Trophoblast cell (in vitro differentiated cells and primary cell): ENCODE data around the gene IMPDH1.

Source experiments
- DNase-seq, 2 donors: peaks; one replicate each; pipeline ENCODE4 v3.0.0-alpha.2; 2016
- H2AFZ ChIP-seq: 2 replicates; pipeline ENCODE4 v1.6.1; 2013; ENCODE audit warnings: low read length, moderate library complexity, mild to moderate bottlenecking; ENCODE audit not compliant: insufficient read depth, poor library complexity
- H2AK5ac ChIP-seq: 2 replicates; pipeline ENCODE4 v1.6.1; 2013; ENCODE audit warnings: mild to moderate bottlenecking, low read length
- H2BK120ac ChIP-seq: 2 replicates; pipeline ENCODE4 v1.6.1; 2013; ENCODE audit warnings: low read length, mild to moderate bottlenecking, moderate library complexity; ENCODE audit not compliant: insufficient read depth, poor library complexity
- H2BK12ac ChIP-seq: 2 replicates; pipeline ENCODE4 v1.6.1; 2013; ENCODE audit warnings: mild to moderate bottlenecking, low read length, moderate library complexity
- H2BK5ac ChIP-seq: 2 replicates; pipeline ENCODE4 v1.6.1; 2013; ENCODE audit warnings: low read length, low read depth, moderate library complexity, mild to moderate bottlenecking; ENCODE audit not compliant: poor library complexity
- H3K14ac ChIP-seq: 2 replicates; pipeline ENCODE4 v1.6.1; 2013; ENCODE audit warnings: mild to moderate bottlenecking, low read length
- H3K18ac ChIP-seq: 2 replicates; pipeline ENCODE4 v1.6.1; 2013; ENCODE audit warnings: mild to moderate bottlenecking, low read length
- H3K23ac ChIP-seq: 2 replicates; pipeline ENCODE4 v1.6.1; 2013; ENCODE audit warnings: low read length
- H3K27ac ChIP-seq: 2 replicates; pipeline ENCODE4 v1.5.1; 2013; ENCODE audit warnings: low read depth, mild to moderate bottlenecking, inconsistent platforms, low read length, moderate library complexity
- H3K27me3 ChIP-seq: 2 replicates; pipeline ENCODE4 v1.6.1; 2013; ENCODE audit warnings: inconsistent platforms, mild to moderate bottlenecking, low read length, moderate library complexity; ENCODE audit not compliant: insufficient read depth
- H3K36me3 ChIP-seq, 2 experiments: 1 replicate in 1 of 2; 2 replicates in 1 of 2; pipeline ENCODE4 v1.6.1; 2013; ENCODE audit warnings: low read length in 2 of 2, mild to moderate bottlenecking in 2 of 2, moderate library complexity in 1 of 2; ENCODE audit not compliant: insufficient read depth in 2 of 2, control insufficient read depth in 1 of 2
- H3K4ac ChIP-seq: 2 replicates; pipeline ENCODE4 v1.6.1; 2013; ENCODE audit warnings: low read depth, mild to moderate bottlenecking, low read length, moderate library complexity
- H3K4me1 ChIP-seq, 2 experiments: 1 replicate in 1 of 2; 2 replicates in 1 of 2; pipeline ENCODE4 v1.6.1; 2013; ENCODE audit warnings: low read length in 2 of 2, mild to moderate bottlenecking in 2 of 2, moderate library complexity in 1 of 2; ENCODE audit not compliant: insufficient read depth in 2 of 2, control insufficient read depth in 1 of 2
- H3K4me2 ChIP-seq: 2 replicates; pipeline ENCODE4 v1.6.1; 2013; ENCODE audit warnings: inconsistent platforms, mild to moderate bottlenecking, low read length, moderate library complexity
- H3K4me3 ChIP-seq: 2 replicates; pipeline ENCODE4 v1.5.1; 2013; ENCODE audit warnings: mild to moderate bottlenecking, low read depth, low read length, inconsistent platforms
- H3K79me1 ChIP-seq: one replicate; pipeline ENCODE4 v1.6.1; 2013; ENCODE audit warnings: low read length
- H3K79me2 ChIP-seq: 2 replicates; pipeline ENCODE4 v1.6.1; 2013; ENCODE audit warnings: low read length, mild to moderate bottlenecking; ENCODE audit not compliant: control insufficient read depth, insufficient read depth, poor library complexity
- H3K9ac ChIP-seq: 2 replicates; pipeline ENCODE4 v1.6.1; 2013; ENCODE audit warnings: mild to moderate bottlenecking, low read length
- H3K9me3 ChIP-seq: 2 replicates; pipeline ENCODE4 v1.6.1; 2013; ENCODE audit warnings: low read depth, mild to moderate bottlenecking, control low read depth, inconsistent platforms, low read length; ENCODE audit not compliant: insufficient read depth
- H4K12ac ChIP-seq: 2 replicates; pipeline ENCODE4 v1.6.1; 2013; ENCODE audit warnings: low read depth, mild to moderate bottlenecking, low read length, moderate library complexity
- H4K8ac ChIP-seq: 2 replicates; pipeline ENCODE4 v1.6.1; 2013; ENCODE audit warnings: low read depth, mild to moderate bottlenecking, low read length, moderate library complexity
- H4K91ac ChIP-seq: one replicate; pipeline ENCODE4 v1.6.1; 2013; ENCODE audit warnings: low read depth, mild to moderate bottlenecking, low read length, moderate library complexity
- WGBS: extraction: QIAGEN DNeasy Blood & Tissue Kit; methylation state at CpG from one replicate; pipeline ENCODE4 v1.1.7; 2013; ENCODE audit warnings: missing lambda C conversion rate; ENCODE audit not compliant: insufficient read length, insufficient coverage; ENCODE audit errors: extremely low coverage; 5-methylcytosine and 5-hydroxymethylcytosine counted together

Gene IMPDH1

GRCh38 chr7:128415217-128415785, 5.5 kb upstream of the IMPDH1 start:
- Histone ChIP-seq H4K12ac (no peak overlapping the region), H2BK5ac (no peak overlapping the region), H3K36me3 (no peaks in the 10 kb centered on the region), H3K27ac (no peak overlapping the region), H3K4me1 (no peaks in the 10 kb centered on the region), H3K9me3 (no peaks in the 10 kb centered on the region), H3K4ac (no peak overlapping the region), H4K91ac (no peak overlapping the region), H2AK5ac (no peak overlapping the region), H3K27me3 (no peaks in the 10 kb centered on the region), H2AFZ (no peak overlapping the region), H3K18ac (no peak overlapping the region), H3K4me3 (no peak overlapping the region), H3K79me2 (no peaks in the 10 kb centered on the region), H2BK12ac (no peak overlapping the region), H3K14ac (no peak overlapping the region), H3K4me2 (no peak overlapping the region), H4K8ac (no peak overlapping the region), H3K9ac (no peak overlapping the region), H2BK120ac (no peak overlapping the region), H3K23ac (no peak overlapping the region), H3K79me1 (no peaks in the 10 kb centered on the region)
- WGBS, result no CpG with 5 or more reads among the region's 4 CpGs
- DNase-seq, result no peak

GRCh38 chr7:128410451-128410753, 620 bp upstream of the IMPDH1 start:
- Histone ChIP-seq H2BK5ac (no peak overlapping the region), H3K36me3 (no peaks in the 10 kb centered on the region), H3K14ac (no peak overlapping the region), H3K9me3 (no peaks in the 10 kb centered on the region), H3K27me3 (peaks cover 18% of the 10 kb centered on the region), H2BK120ac (no peak overlapping the region), H2BK12ac (no peak overlapping the region), H4K12ac (no peak overlapping the region), H3K4ac (no peak overlapping the region), H3K9ac (no peak overlapping the region), H4K8ac (no peak overlapping the region), H3K79me1 (peaks cover 10% of the 10 kb centered on the region), H2AFZ (peak overlapping the region; percentile 65), H4K91ac (no peak overlapping the region), H3K4me2 (peak overlapping the region; percentile 66), H3K4me1 (peaks cover 2 to 9% of the 10 kb centered on the region in 2 experiments), H3K23ac (no peak overlapping the region), H2AK5ac (no peak overlapping the region), H3K4me3 (peak overlapping the region; percentile 64), H3K27ac (no peak overlapping the region), H3K18ac (no peak overlapping the region), H3K79me2 (peaks cover 3% of the 10 kb centered on the region)
- WGBS, result no CpG with 5 or more reads among the region's 6 CpGs
- DNase-seq, result peak; percentile 83 to 93

GRCh38 chr7:128408709-128409595, 830 bp downstream of the IMPDH1 start:
- WGBS, result no CpG with 5 or more reads among the region's 25 CpGs
- peaks cover 4% of the 10 kb centered on the region for H3K79me2 ChIP-seq
- H2BK12ac ChIP-seq, result no peak overlapping the region
- peaks cover 12% of the 10 kb centered on the region for H3K79me1 ChIP-seq
- H3K4me2 ChIP-seq, result peak overlapping the region; percentile 78
- H3K27me3 ChIP-seq, result peaks cover 25% of the 10 kb centered on the region
- no peak for DNase-seq
- no peak overlapping the region for H4K8ac ChIP-seq
- no peak overlapping the region for H2AFZ ChIP-seq
- no peak overlapping the region for H3K23ac ChIP-seq
- H2AK5ac ChIP-seq, result peak overlapping the region; percentile 38
- H3K27ac ChIP-seq, result no peak overlapping the region
- H3K4me3 ChIP-seq, result peak overlapping the region; percentile 72
- H3K18ac ChIP-seq, result no peak overlapping the region
- H2BK120ac ChIP-seq, result no peak overlapping the region
- H3K4me1 ChIP-seq, result peaks cover 5 to 13% of the 10 kb centered on the region in 2 experiments
- H4K91ac ChIP-seq, result no peak overlapping the region
- H3K14ac ChIP-seq, result no peak overlapping the region
- no peak overlapping the region for H3K9ac ChIP-seq
- H3K9me3 ChIP-seq, result no peaks in the 10 kb centered on the region
- H3K4ac ChIP-seq, result no peak overlapping the region
- H2BK5ac ChIP-seq, result no peak overlapping the region
- H4K12ac ChIP-seq, result no peak overlapping the region
- no peaks in the 10 kb centered on the region for H3K36me3 ChIP-seq

GRCh38 chr7:128407751-128408708, 1.8 kb downstream of the IMPDH1 start:
- Histone ChIP-seq H3K4me3 (no peak overlapping the region), H3K9me3 (no peaks in the 10 kb centered on the region), H3K18ac (no peak overlapping the region), H3K4ac (no peak overlapping the region), H4K12ac (no peak overlapping the region), H3K14ac (no peak overlapping the region), H3K79me1 (peaks cover 12% of the 10 kb centered on the region), H2BK120ac (no peak overlapping the region), H2AK5ac (no peak overlapping the region), H3K9ac (no peak overlapping the region), H4K91ac (no peak overlapping the region), H3K36me3 (no peaks in the 10 kb centered on the region), H2BK5ac (no peak overlapping the region), H2BK12ac (no peak overlapping the region), H3K23ac (no peak overlapping the region), H3K27ac (no peak overlapping the region), H4K8ac (no peak overlapping the region), H2AFZ (no peak overlapping the region), H3K79me2 (peaks cover 4% of the 10 kb centered on the region), H3K27me3 (peaks cover 25% of the 10 kb centered on the region), H3K4me1 (peaks cover 5 to 13% of the 10 kb centered on the region in 2 experiments), H3K4me2 (no peak overlapping the region)
- no peak for DNase-seq
- WGBS, result no CpG with 5 or more reads among the region's 11 CpGs
